IMR-90 (cell line): ENCODE data around the gene CHST2. TPM values are rescaled to one million over a fixed set of nuclear protein-coding genes. Genes with fewer than 3 reads are reported as not detected.

ENCODE experiments used
- ATAC-seq: fragments of 200-7000 bp; cut with Tn5 transposase; 2 replicates; pipeline ENCODE4 v1.9.1; 2020; ENCODE audit warnings: low read depth, mild to moderate bottlenecking, moderate library complexity
- BruUV-seq: library from RNA; stranded (reverse); fragments of 400-500 nt; replicated peaks from 2 replicates; lab custom pipeline; 2021; lab: Mats Ljungman, UMichigan
- CTCF ChIA-PET: fragments of 300-600 bp; formaldehyde crosslinking; extraction: SDS; loops from one replicate; lab custom pipeline; 2021; ENCODE audit warnings: antibody characterized with exemption; lab: Yijun Ruan, JAX
- POLR2A ChIA-PET: fragments of 300-600 bp; sonication (Branson Sonifier 250); formaldehyde crosslinking; loops from one replicate; lab custom pipeline; 2022; ENCODE audit warnings: antibody characterized with exemption; ENCODE audit not compliant: unreplicated experiment; lab: Charles Lee
- DNase-seq: peaks from one replicate; pipeline ENCODE4 v3.0.0; 2013
- H2AFZ ChIP-seq: replicated peaks from 2 replicates; pipeline ENCODE3; 2013; ENCODE audit warnings: low read length, mild to moderate bottlenecking; ENCODE audit not compliant: poor library complexity
- H2AK5ac ChIP-seq: 2 replicates; pipeline ENCODE4 v1.6.1; 2013; ENCODE audit warnings: low read depth, low read length, inconsistent platforms
- H2AK9ac ChIP-seq: replicated peaks from 2 replicates; pipeline ENCODE3; 2013; ENCODE audit warnings: mild to moderate bottlenecking, low read depth, low read length, moderate library complexity; ENCODE audit not compliant: poor library complexity
- H2BK120ac ChIP-seq: 2 replicates; pipeline ENCODE4 v1.6.1; 2013; ENCODE audit warnings: low read depth, low read length, inconsistent platforms
- H2BK15ac ChIP-seq: 3 replicates; pipeline ENCODE4 v1.6.1; 2013; ENCODE audit warnings: low read depth, low read length, inconsistent platforms
- H2BK20ac ChIP-seq: 2 replicates; pipeline ENCODE4 v1.6.1; 2013; ENCODE audit warnings: low read depth, mild to moderate bottlenecking, inconsistent platforms, low read length, moderate library complexity
- H2BK5ac ChIP-seq: 2 replicates; pipeline ENCODE4 v1.6.1; 2013; ENCODE audit warnings: mild to moderate bottlenecking, low read depth, low read length, inconsistent platforms; ENCODE audit not compliant: poor library complexity, severe bottlenecking
- H3K14ac ChIP-seq: replicated peaks from 2 replicates; pipeline ENCODE4 v1.6.1; 2013; ENCODE audit warnings: low read depth, low read length, inconsistent platforms
- H3K18ac ChIP-seq: 2 replicates; pipeline ENCODE4 v1.6.1; 2013; ENCODE audit warnings: low read depth, low read length, control low read depth
- H3K23ac ChIP-seq: 2 replicates; pipeline ENCODE4 v1.6.1; 2013; ENCODE audit warnings: low read depth, low read length, inconsistent platforms
- H3K27ac ChIP-seq: 2 replicates; pipeline ENCODE4 v1.5.1; 2013; ENCODE audit warnings: mild to moderate bottlenecking, control low read depth, low read length; ENCODE audit not compliant: insufficient read depth
- H3K27me3 ChIP-seq: 2 replicates; pipeline ENCODE4 v1.6.1; 2013; ENCODE audit warnings: low read length; ENCODE audit not compliant: control insufficient read depth, insufficient read depth
- H3K36me3 ChIP-seq: 2 replicates; pipeline ENCODE4 v1.6.1; 2013; ENCODE audit warnings: low read length, mixed read lengths; ENCODE audit not compliant: control insufficient read depth, insufficient read depth
- H3K4ac ChIP-seq: 2 replicates; pipeline ENCODE4 v1.6.1; 2013; ENCODE audit warnings: low read depth, low read length, inconsistent platforms
- H3K4me1 ChIP-seq: 2 replicates; pipeline ENCODE4 v1.6.1; 2013; ENCODE audit warnings: low read length, mixed read lengths; ENCODE audit not compliant: control insufficient read depth, insufficient read depth
- H3K4me2 ChIP-seq: 2 replicates; pipeline ENCODE4 v1.6.1; 2013; ENCODE audit warnings: low read depth, mild to moderate bottlenecking, control low read depth, low read length, moderate library complexity
- H3K4me3 ChIP-seq: 2 replicates; pipeline ENCODE4 v1.5.1; 2013; ENCODE audit warnings: low read depth, mild to moderate bottlenecking, control low read depth, low read length, moderate library complexity; ENCODE audit not compliant: insufficient read depth
- H3K56ac ChIP-seq: 2 replicates; pipeline ENCODE4 v1.6.1; 2013; ENCODE audit warnings: low read length, inconsistent platforms; ENCODE audit not compliant: insufficient read depth; ENCODE audit errors: extremely low read depth
- H3K79me1 ChIP-seq, 2 experiments: 2 replicates each; pipeline ENCODE4 v1.6.1; 2013; ENCODE audit warnings: low read length in 2 of 2, inconsistent platforms in 1 of 2, low read depth in 1 of 2
- H3K9ac ChIP-seq: 2 replicates; pipeline ENCODE4 v1.6.1; 2013; ENCODE audit warnings: low read depth, low read length, control low read depth
- H3K9me1 ChIP-seq: 2 replicates; pipeline ENCODE4 v1.6.1; 2013; ENCODE audit warnings: low read length, inconsistent platforms; ENCODE audit not compliant: insufficient read depth
- H3K9me3 ChIP-seq: 2 replicates; pipeline ENCODE4 v1.6.1; 2013; ENCODE audit warnings: low read length; ENCODE audit not compliant: control insufficient read depth, insufficient read depth
- H4K20me1 ChIP-seq: 2 replicates; pipeline ENCODE4 v1.6.1; 2013; ENCODE audit warnings: low read length, inconsistent platforms; ENCODE audit not compliant: insufficient read depth
- H4K5ac ChIP-seq: 2 replicates; pipeline ENCODE4 v1.6.1; 2013; ENCODE audit warnings: mild to moderate bottlenecking, low read depth, low read length, control low read depth
- H4K8ac ChIP-seq, 2 experiments: 2 replicates each; pipeline ENCODE4 v1.6.1; 2013; ENCODE audit warnings: low read depth in 2 of 2, low read length in 2 of 2, control low read depth in 1 of 2, inconsistent platforms in 1 of 2
- H4K91ac ChIP-seq: 2 replicates; pipeline ENCODE4 v1.6.1; 2013; ENCODE audit warnings: low read depth, low read length, inconsistent platforms; ENCODE audit not compliant: insufficient read depth
- CEBPB ChIP-seq: IDR thresholded peaks from 2 replicates; pipeline ENCODE4 v1.6.1; 2012; ENCODE audit warnings: low read depth, low read length, improper control_type of control experiment
- CHD1 ChIP-seq: IDR thresholded peaks from 2 replicates; pipeline ENCODE4 v1.6.1; 2012; ENCODE audit warnings: low read depth, low read length, improper control_type of control experiment
- MAFK ChIP-seq: IDR thresholded peaks from 2 replicates; pipeline ENCODE4 v1.6.1; 2012; ENCODE audit warnings: low read depth, low read length, improper control_type of control experiment
- NFE2L2 ChIP-seq: fragments of 150-350 bp; IDR thresholded peaks from 2 replicates; pipeline ENCODE4 v1.6.1; 2016; ENCODE audit warnings: low read depth, mild to moderate bottlenecking, low read length
- POLR2A ChIP-seq: IDR thresholded peaks from 2 replicates; pipeline ENCODE4 v1.6.1; 2012; ENCODE audit warnings: mild to moderate bottlenecking, low read depth, low read length
- RAD21 ChIP-seq: IDR thresholded peaks from 2 replicates; pipeline ENCODE4 v1.6.1; 2012; ENCODE audit warnings: low read length, improper control_type of control experiment
- RCOR1 ChIP-seq: IDR thresholded peaks from 2 replicates; pipeline ENCODE4 v1.6.1; 2012; ENCODE audit warnings: mild to moderate bottlenecking, low read length, improper control_type of control experiment; ENCODE audit not compliant: insufficient replicate concordance
- RFX5 ChIP-seq: IDR thresholded peaks from 2 replicates; pipeline ENCODE4 v1.8.0; 2012; ENCODE audit warnings: low read depth, mild to moderate bottlenecking, low read length, moderate library complexity
- SMC3 ChIP-seq: fragments of 150-350 bp; IDR thresholded peaks from 2 replicates; pipeline ENCODE4 v1.6.1; 2016; ENCODE audit warnings: low read depth, mild to moderate bottlenecking, antibody characterized with exemption, low read length, moderate library complexity
- WGBS, 2 experiments: methylation state at CpG; one replicate each; pipeline versions ENCODE4 v1.1.5 to v1.1.7; 2013; ENCODE audit warnings: missing lambda C conversion rate in 2 of 2; ENCODE audit not compliant: insufficient read length in 1 of 2; ENCODE audit errors: extremely low coverage in 2 of 2; 5-methylcytosine and 5-hydroxymethylcytosine counted together
- dilution Hi-C: fragments of 300-500 bp; cut with HindIII; formaldehyde crosslinking; loops from one replicate; pipeline ENCODE4 v1.14.3; 2018; ENCODE audit warnings: low sequenced_read_pairs; ENCODE audit not compliant: unreplicated experiment
- in situ Hi-C: fragments of 300-500 bp; cut with MboI; formaldehyde crosslinking; loops from 3 replicates; pipeline ENCODE4 v1.14.3; 2019; ENCODE audit warnings: low sequenced_read_pairs, inconsistent platforms, mixed read lengths
- intact Hi-C: fragments of 100-400 bp; cut with micrococcal nuclease; formaldehyde crosslinking; loops from 2 replicates; pipeline ENCODE4 v1.10.0; 2022
- polyA plus RNA-seq, 3 experiments: library from polyadenylated mRNA; depleted of rRNA; stranded (reverse); fragments of >200 nt; gene quantifications; 2 replicates each; pipeline ENCODE4 v1.2.3, GENCODE V29; 2012; ENCODE audit warnings: low replicate concordance in 1 of 3
- total RNA-seq: library from RNA; depleted of rRNA; stranded (reverse); fragments of >200 nt; gene quantifications from 2 replicates; pipeline ENCODE4 v1.2.3, GENCODE V29; 2012
- TF ChIP-seq, protein P1 (sequence below): fragments of 150-350 bp; IDR thresholded peaks from 2 replicates; pipeline ENCODE4 v1.6.1; 2016; ENCODE audit warnings: low read depth, mild to moderate bottlenecking, low read length, moderate library complexity, borderline replicate concordance
- TF ChIP-seq, protein P2 (sequence below): conservative IDR thresholded peaks from 2 replicates; pipeline ENCODE4 v1.5.1; 2012; ENCODE audit warnings: mild to moderate bottlenecking, low read depth, low read length, improper control_type of control experiment
- TF ChIP-seq, protein P3 (sequence below): fragments of 150-350 bp; IDR thresholded peaks from 2 replicates; pipeline ENCODE4 v1.6.1; 2017; ENCODE audit warnings: mild to moderate bottlenecking, antibody characterized with exemption, low read length, low read depth

The CHST2 gene
- total and polyA plus RNA-seq, 2 of the 4 experiments (the other 2 are of a cell fraction): 0.90 to 1.4 TPM

DNA sequence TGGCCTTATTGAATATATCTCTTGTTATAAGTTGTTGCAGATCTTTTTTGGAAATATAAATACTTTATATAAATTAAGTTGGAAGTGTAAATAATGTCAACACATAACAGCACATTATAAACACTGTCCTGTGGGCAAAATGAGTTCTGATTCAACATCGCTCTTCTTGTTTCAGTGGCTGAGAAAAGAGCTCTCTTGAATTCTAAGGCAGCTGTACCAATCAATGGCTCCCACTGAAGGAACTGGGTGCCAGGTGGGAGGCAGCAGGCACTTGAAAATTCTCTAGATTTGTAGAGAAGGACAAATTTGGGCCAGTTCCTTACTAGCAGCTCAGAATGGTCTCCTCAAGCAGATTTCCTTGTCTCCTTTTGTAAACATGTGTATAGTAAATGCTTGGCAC, 45.6 kb downstream of the CHST2 start:
- TF ChIP-seq NFE2L2 (no peak), RAD21 (no peak), RFX5 (no peak), CEBPB (no peak), SMC3 (no peak), MAFK (no peak), CHD1 (no peak), RCOR1 (no peak), POLR2A (no peak)
- TF ChIP-seq, protein P1, sequence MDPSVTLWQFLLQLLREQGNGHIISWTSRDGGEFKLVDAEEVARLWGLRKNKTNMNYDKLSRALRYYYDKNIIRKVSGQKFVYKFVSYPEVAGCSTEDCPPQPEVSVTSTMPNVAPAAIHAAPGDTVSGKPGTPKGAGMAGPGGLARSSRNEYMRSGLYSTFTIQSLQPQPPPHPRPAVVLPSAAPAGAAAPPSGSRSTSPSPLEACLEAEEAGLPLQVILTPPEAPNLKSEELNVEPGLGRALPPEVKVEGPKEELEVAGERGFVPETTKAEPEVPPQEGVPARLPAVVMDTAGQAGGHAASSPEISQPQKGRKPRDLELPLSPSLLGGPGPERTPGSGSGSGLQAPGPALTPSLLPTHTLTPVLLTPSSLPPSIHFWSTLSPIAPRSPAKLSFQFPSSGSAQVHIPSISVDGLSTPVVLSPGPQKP: no peak
- TF ChIP-seq, protein P2, sequence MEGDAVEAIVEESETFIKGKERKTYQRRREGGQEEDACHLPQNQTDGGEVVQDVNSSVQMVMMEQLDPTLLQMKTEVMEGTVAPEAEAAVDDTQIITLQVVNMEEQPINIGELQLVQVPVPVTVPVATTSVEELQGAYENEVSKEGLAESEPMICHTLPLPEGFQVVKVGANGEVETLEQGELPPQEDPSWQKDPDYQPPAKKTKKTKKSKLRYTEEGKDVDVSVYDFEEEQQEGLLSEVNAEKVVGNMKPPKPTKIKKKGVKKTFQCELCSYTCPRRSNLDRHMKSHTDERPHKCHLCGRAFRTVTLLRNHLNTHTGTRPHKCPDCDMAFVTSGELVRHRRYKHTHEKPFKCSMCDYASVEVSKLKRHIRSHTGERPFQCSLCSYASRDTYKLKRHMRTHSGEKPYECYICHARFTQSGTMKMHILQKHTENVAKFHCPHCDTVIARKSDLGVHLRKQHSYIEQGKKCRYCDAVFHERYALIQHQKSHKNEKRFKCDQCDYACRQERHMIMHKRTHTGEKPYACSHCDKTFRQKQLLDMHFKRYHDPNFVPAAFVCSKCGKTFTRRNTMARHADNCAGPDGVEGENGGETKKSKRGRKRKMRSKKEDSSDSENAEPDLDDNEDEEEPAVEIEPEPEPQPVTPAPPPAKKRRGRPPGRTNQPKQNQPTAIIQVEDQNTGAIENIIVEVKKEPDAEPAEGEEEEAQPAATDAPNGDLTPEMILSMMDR: no peak
- TF ChIP-seq, protein P3, sequence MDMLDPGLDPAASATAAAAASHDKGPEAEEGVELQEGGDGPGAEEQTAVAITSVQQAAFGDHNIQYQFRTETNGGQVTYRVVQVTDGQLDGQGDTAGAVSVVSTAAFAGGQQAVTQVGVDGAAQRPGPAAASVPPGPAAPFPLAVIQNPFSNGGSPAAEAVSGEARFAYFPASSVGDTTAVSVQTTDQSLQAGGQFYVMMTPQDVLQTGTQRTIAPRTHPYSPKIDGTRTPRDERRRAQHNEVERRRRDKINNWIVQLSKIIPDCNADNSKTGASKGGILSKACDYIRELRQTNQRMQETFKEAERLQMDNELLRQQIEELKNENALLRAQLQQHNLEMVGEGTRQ: no peak
- POLR2A ChIA-PET: no interaction called here

More for the DNA sequence above, 45.6 kb downstream of the CHST2 start:
- H3K4me1 ChIP-seq: peaks cover 7% of the 10 kb centered on the region
- H2AK5ac ChIP-seq: no peak overlapping the region
- no peak overlapping the region for H4K91ac ChIP-seq
- H3K4me2 ChIP-seq: no peak overlapping the region
- H3K56ac ChIP-seq: no peak overlapping the region
- intact Hi-C loops (no loop called here), dilution Hi-C loops (no loop called here), in situ Hi-C loops (no loop called here)
- H3K18ac ChIP-seq: no peak overlapping the region
- no peak overlapping the region for H3K27ac ChIP-seq
- no peak overlapping the region for H3K14ac ChIP-seq
- ATAC-seq: no peak
- H4K8ac ChIP-seq: no peak overlapping the region
- no TSS peak for BruUV-seq
- H2BK15ac ChIP-seq: no peak overlapping the region
- no peak overlapping the region for H3K4me3 ChIP-seq
- H2BK20ac ChIP-seq: no peak overlapping the region
- no peak overlapping the region for H2BK5ac ChIP-seq
- no peaks in the 10 kb centered on the region for H3K9me3 ChIP-seq
- no peak overlapping the region for H4K5ac ChIP-seq
- no peak overlapping the region for H2AK9ac ChIP-seq
- H3K36me3 ChIP-seq: no peaks in the 10 kb centered on the region
- H3K9me1 ChIP-seq: peaks cover 3% of the 10 kb centered on the region; the same call in 1 of the 2 replicates
- no peak for DNase-seq
- CTCF ChIA-PET: no interaction called here
- no peak overlapping the region for H2AFZ ChIP-seq
- no peak overlapping the region for H3K23ac ChIP-seq
- no peak overlapping the region for H3K4ac ChIP-seq
- no peaks in the 10 kb centered on the region for H3K27me3 ChIP-seq
- peak overlapping the region; percentile 47; the same call in 1 of the 2 replicates for H2BK120ac ChIP-seq
- no peaks in the 10 kb centered on the region for H4K20me1 ChIP-seq
- WGBS, 2 experiments: no CpG with 5 or more reads among the region's 1 CpG
- no peaks in the 10 kb centered on the region for H3K79me1 ChIP-seq
- H3K9ac ChIP-seq: no peak overlapping the region
